ENCODE data around the gene HEATR3.

Gene HEATR3

DNA sequence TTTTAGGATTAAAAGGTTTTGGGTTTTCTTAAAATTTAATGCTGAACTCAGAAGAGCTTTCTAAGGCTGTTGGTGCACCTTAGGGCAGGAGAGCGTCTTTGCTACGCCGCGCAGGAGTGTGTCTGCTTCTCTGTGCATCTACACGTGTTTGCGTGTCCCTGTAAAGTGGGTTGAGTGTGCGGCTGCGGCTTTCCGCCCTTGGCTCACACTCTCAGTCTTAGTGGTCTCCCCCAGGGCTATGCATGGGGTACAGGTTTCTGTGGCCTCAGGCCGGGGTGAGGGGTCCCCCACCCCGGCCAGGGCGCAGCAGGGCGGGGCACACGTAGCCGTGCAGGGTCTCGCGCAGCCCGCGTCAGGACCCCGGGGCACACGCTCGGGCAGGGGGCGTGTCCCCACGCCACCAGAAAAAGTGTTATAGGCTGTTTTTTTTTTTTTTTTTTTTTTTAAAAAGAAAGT, 86.6 kb downstream of the HEATR3 start:
- peak overlapping the region; percentile 66 for H3K4me3 ChIP-seq (ENCODE audit: low read depth, low read length)
- TF ChIP-seq, protein P1, sequence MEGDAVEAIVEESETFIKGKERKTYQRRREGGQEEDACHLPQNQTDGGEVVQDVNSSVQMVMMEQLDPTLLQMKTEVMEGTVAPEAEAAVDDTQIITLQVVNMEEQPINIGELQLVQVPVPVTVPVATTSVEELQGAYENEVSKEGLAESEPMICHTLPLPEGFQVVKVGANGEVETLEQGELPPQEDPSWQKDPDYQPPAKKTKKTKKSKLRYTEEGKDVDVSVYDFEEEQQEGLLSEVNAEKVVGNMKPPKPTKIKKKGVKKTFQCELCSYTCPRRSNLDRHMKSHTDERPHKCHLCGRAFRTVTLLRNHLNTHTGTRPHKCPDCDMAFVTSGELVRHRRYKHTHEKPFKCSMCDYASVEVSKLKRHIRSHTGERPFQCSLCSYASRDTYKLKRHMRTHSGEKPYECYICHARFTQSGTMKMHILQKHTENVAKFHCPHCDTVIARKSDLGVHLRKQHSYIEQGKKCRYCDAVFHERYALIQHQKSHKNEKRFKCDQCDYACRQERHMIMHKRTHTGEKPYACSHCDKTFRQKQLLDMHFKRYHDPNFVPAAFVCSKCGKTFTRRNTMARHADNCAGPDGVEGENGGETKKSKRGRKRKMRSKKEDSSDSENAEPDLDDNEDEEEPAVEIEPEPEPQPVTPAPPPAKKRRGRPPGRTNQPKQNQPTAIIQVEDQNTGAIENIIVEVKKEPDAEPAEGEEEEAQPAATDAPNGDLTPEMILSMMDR (IDR thresholded peaks at IDR 0.05; ENCODE audit: low read depth, low read length), result no peak

DNA sequence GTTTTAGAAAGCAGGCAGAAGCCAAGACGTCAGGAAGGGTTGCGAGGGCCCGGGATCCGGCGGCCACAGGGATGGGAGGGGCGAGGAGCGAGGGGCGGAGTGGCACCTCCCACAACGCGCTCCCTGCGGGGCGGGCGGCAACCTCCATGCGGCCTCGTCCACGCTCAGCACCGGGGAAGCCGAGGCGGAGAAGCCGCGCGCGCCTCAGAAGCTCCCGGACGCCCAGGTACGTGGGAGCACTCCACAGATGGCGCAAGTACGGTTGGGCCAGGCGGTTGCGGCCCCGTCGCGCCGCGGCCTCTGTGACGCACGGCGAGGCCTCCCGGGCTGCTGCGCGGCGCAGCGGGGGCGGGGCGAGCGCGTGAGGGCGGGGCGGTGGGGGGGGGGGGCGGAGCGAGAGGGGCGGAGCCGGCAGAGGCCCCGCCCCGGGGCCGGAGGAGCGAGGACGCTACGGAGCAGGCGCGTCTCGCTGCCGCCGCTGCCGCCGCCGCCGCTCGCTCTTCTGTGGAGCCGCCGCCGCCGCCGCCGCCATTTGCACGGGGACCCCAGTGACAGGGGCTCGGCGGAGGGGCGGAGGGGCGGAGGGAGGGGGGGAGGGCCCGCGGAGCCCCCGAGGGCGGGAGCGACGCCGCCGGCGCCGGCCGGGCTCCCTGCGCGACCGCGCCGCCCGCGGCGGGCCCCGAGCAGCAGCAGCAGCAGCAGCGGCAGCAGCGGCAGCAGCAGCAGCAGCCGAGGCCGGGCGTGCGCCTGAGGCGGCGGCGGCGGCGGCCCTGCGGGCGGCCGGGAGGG, 87.2 kb downstream of the HEATR3 start, which contains the start of gene TENT4B:
TENT4B (plus strand) TSS at position 500 of the 789 bp plus-strand sequence. CDS start 316 bp downstream, outside the sequence.
- peak within 1 kb of the TSS; percentile 86 for H3K4me3 ChIP-seq (ENCODE audit: low read depth, low read length)
- TF ChIP-seq, protein P1 (IDR thresholded peaks at IDR 0.05; ENCODE audit: low read depth, low read length), result no peak

DNA sequence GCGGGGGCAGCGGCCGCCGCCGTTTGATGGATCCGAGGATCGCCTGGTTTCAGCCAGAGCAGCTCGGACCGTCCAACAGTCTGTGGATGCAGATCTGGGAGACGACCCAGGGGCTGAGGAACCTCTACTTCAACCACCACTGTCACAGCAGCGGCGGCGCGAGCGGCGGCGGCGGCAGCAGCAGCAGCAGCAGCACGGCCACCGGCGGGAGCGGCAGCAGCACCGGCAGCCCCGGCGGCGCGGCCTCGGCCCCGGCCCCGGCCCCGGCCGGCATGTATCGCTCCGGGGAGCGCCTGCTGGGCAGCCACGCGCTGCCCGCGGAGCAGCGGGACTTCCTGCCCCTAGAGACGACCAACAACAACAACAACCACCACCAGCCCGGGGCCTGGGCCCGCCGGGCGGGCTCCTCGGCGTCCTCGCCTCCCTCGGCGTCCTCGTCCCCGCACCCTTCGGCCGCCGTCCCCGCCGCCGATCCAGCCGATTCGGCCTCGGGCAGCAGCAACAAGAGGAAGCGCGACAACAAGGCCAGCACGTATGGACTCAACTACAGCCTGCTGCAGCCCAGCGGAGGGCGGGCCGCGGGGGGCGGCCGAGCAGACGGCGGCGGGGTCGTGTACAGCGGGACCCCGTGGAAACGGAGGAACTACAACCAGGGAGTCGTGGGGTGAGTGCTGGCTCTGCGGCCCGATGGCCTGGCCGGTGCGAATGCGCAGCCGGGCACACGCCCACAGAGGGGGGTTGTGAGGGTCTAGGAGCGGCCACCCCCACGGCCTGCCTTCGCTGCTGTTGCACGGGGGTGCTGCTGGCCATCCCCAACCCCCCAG, 88.0 kb downstream of the HEATR3 start:
- TF ChIP-seq, protein P1 (IDR thresholded peaks at IDR 0.05; ENCODE audit: low read depth, low read length), result no peak
- H3K4me3 ChIP-seq (ENCODE audit: low read depth, low read length), result peak overlapping the region; percentile 86

DNA sequence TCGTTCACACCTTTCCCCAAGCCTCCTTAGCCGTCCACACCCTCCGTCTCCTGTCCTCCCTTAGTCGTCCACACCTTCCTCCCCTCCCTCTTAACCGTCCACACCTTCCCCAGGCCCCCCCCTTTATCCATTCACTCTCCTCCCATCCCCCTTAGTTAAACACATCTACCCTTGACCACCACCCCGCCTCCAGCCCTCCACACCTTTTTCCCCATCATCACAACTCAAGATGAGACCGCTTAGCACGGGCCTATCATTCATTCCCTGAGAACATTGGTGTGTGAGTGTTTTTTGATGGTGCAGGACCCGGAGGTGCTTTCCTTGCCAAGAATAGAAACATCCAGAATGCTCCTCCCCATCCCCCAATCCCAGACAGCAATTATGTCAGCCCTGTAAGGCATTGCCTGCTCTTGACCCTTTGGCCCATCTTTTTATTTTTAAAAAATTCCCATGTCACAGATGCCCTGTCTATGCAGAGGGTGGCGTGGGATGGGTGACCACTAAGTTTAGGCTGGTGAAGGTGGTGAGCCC, 88.7 kb downstream of the HEATR3 start:
- H3K4me3 ChIP-seq (ENCODE audit: low read depth, low read length), result peak overlapping the region; percentile 86
- TF ChIP-seq, protein P1 (IDR thresholded peaks at IDR 0.05; ENCODE audit: low read depth, low read length), result no peak

DNA sequence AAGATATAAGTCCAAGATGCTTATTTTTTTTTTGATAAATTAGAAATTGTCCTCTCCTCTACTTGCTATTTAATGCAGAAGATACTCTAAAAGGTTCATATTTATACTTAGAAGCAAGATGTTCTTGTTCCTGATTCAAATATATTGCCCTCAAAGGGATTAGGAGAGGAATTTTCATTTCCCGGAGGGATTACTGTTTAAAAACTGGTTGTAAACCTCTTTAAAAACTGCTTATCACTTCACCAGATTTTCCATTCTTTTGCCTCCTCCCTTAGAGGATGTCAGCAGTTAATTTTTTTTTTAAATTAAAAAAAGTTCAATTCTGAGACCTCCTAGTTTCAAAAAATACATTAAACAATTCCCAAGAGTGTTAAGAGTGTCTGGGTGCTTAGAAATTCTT, 90.2 kb downstream of the HEATR3 start:
- peak overlapping the region; percentile 86 for H3K4me3 ChIP-seq (ENCODE audit: low read depth, low read length)

More for the DNA sequence above, 90.2 kb downstream of the HEATR3 start:
- TF ChIP-seq, protein P1 (IDR thresholded peaks at IDR 0.05; ENCODE audit: low read depth, low read length), result no peak
